Small intestine (tissue), 7 donors: ENCODE data around the gene TES. TPM values are rescaled to one million over a fixed set of nuclear protein-coding genes. Genes with fewer than 3 reads are reported as not detected.

Source experiments
- DNase-seq, 2 donors: peaks; one replicate each; pipeline versions ENCODE4 v3.0.0 to v3.0.0-alpha.2; 2013
- FAIRE-seq: peaks from 2 replicates; lab custom pipeline; 2012; peaks lifted over from hg19 to GRCh38; lab: Jason Lieb, UNC
- H3K27ac ChIP-seq, 3 donors: one replicate each; pipeline ENCODE4 v1.5.1; 2013; ENCODE audit warnings: low read length in 2 of 3, mild to moderate bottlenecking in 2 of 3, control low read depth in 1 of 3, inconsistent platforms in 1 of 3, low read depth in 1 of 3, moderate library complexity in 1 of 3
- H3K27me3 ChIP-seq, 3 donors: one replicate each; pipeline ENCODE4 v1.6.1; 2013; ENCODE audit warnings: low read length in 3 of 3, inconsistent platforms in 1 of 3; ENCODE audit not compliant: control insufficient read depth in 3 of 3, insufficient read depth in 3 of 3
- H3K36me3 ChIP-seq, 3 donors: one replicate each; pipeline ENCODE4 v1.6.1; 2013; ENCODE audit warnings: low read length in 3 of 3, inconsistent platforms in 1 of 3, low read depth in 1 of 3, mild to moderate bottlenecking in 1 of 3, moderate library complexity in 1 of 3; ENCODE audit not compliant: control insufficient read depth in 3 of 3, insufficient read depth in 2 of 3
- H3K4me1 ChIP-seq, 3 donors: one replicate each; pipeline ENCODE4 v1.6.1; 2013; ENCODE audit warnings: low read length in 2 of 3, inconsistent platforms in 1 of 3, low read depth in 1 of 3, mild to moderate bottlenecking in 1 of 3, moderate library complexity in 1 of 3; ENCODE audit not compliant: control insufficient read depth in 3 of 3, insufficient read depth in 2 of 3
- H3K4me3 ChIP-seq, 3 donors: one replicate each; pipeline ENCODE4 v1.5.1; 2013; ENCODE audit warnings: low read length in 3 of 3, control low read depth in 1 of 3, inconsistent platforms in 1 of 3, low read depth in 1 of 3, mild to moderate bottlenecking in 1 of 3, moderate library complexity in 1 of 3
- H3K9me3 ChIP-seq, 2 donors: one replicate each; pipeline ENCODE4 v1.6.1; 2013; ENCODE audit warnings: low read depth in 1 of 2, low read length in 1 of 2; ENCODE audit not compliant: control insufficient read depth in 2 of 2, insufficient read depth in 1 of 2
- WGBS, 3 donors: extraction: QIAGEN DNeasy Blood & Tissue Kit; methylation state at CpG; one replicate each; pipeline ENCODE4 v1.1.7; 2013; 5-methylcytosine and 5-hydroxymethylcytosine counted together
- polyA plus RNA-seq, 4 donors: library from polyadenylated mRNA; stranded (reverse) in 3 of 4; unstranded in 1 of 4; fragments of 200-250 nt in 3 of 4; fragments of 120-200 nt in 1 of 4; gene quantifications; one replicate each; pipeline versions ENCODE4 v1.2.1 to v1.2.3, GENCODE V29; 2013
- donor health status: healthy with polysubstance abuse.
- donor health status: control.
- donor health status: control.
- donor health status: Bipolar disorder and iron deficiency.
- donor health status: healthy.

Gene TES
- polyA plus RNA-seq, 4 donors = 43.2 to 69.7 (median 60.7) TPM

- no peak for FAIRE-seq
- Histone ChIP-seq H3K36me3 (peaks cover 3 to 5% (median 3%) of the 10 kb centered on the region in 3 donors), H3K4me1 (no peaks in the 10 kb centered on the region), H3K27me3 (no peaks in the 10 kb centered on the region), H3K9me3 (no peaks in the 10 kb centered on the region), H3K4me3 (no peak overlapping the region), H3K27ac (no peak overlapping the region)
- 69 to 82% (median 79%) methylated on average over 3 of the region's 3 CpGs for WGBS, 3 donors
- DNase-seq = no peak
These were observed 51.6 kb downstream of the TES start for GRCh38 chr7:116261904-116262303.

DNA sequence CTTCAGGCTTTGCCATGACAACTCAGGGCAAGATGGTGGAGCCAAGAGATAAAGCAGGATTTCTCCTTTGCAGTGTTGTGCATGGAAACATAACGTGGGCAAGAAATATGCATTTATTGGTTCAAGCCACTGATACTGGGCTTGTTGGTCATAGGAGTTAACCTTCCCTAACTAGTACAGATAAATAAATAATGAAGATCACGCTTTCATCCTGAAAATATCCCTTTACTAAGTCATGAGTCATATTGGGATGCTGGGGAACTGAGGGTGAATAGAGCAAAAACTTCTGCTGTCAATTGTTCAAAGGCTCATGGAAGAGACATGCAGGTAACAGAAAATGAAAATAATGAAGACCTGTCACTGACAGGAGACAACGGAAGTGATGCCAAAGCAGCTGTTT, 55.5 kb downstream of the TES start:
- Histone ChIP-seq H3K36me3 (no peaks in the 10 kb centered on the region), H3K27me3 (no peaks in the 10 kb centered on the region), H3K27ac (no peak overlapping the region), H3K9me3 (no peaks in the 10 kb centered on the region), H3K4me3 (no peak overlapping the region), H3K4me1 (no peaks in the 10 kb centered on the region)
- 87 to 93% (median 89%) methylated on average over 3 of the region's 3 CpGs for WGBS, 3 donors
- DNase-seq = no peak
- FAIRE-seq = no peak

DNA sequence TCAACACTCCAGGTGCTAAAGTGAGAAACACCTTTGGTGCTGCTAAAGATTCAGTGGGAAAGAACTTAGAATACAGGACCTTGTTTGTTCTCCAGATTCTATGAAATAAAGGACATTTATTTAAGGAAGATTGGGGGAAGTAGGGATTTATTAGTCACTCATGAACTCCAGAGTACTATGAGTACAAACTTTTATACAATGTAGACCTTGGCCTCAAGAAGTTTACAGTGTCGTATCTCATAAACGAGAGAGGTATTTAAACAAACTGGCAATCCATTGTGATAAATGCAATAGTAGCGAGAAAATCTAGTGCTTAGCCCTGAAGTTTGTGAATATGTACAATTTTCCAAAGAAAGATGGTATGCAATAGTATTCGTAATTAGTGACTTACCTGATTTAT, 59.1 kb downstream of the TES start:
- Histone ChIP-seq H3K36me3 (no peaks in the 10 kb centered on the region), H3K27ac (no peak overlapping the region), H3K4me1 (no peaks in the 10 kb centered on the region), H3K9me3 (no peaks in the 10 kb centered on the region), H3K4me3 (no peak overlapping the region), H3K27me3 (no peaks in the 10 kb centered on the region)
- DNase-seq (peak; percentile 40 to 44), FAIRE-seq (no peak)
- 31 to 69% (median 57%) methylated on average over 4 of the region's 4 CpGs for WGBS, 3 donors

DNA sequence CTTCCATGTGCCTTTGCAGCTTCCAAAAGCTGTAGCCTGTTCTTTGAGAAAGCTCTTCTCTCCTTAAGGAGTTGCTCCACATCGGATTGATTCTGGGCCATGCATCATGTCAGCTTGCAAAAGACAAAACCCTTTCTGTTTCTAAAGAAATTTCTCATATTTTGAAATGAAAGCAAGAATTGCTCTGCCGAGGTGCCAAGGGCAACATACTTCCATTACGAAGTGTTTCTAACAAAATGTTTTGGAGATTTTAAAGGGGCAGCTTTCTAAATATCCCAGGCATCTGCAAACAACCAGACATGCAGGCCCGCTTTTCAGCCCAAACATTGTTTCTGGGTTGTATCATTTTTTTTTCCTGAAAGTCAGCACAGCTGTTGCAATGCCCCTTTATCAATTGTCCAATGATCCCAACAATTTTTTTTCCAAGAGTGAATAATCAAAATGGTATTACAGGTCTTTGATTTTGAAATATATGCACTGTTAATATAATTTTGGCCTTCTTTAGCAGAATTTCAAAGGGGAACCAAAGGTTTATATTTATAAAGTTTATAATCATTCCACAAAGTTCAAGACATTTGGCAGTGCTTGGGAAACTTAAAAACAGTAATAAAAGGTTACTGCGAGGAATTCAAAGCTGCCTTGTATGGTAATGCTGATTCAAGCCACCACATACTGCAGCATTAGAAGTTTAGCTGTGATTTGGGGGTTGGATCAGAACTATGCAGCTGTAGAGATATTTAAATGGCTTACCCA, 61.0 kb downstream of the TES start:
- Histone ChIP-seq H3K36me3 (no peaks in the 10 kb centered on the region), H3K4me3 (no peak overlapping the region), H3K4me1 (no peaks in the 10 kb centered on the region), H3K27ac (no peak overlapping the region), H3K9me3 (no peaks in the 10 kb centered on the region), H3K27me3 (no peaks in the 10 kb centered on the region)
- 61 to 82% (median 74%) methylated on average over 5 of the region's 5 CpGs for WGBS, 3 donors
- no peak for FAIRE-seq
- no peak for DNase-seq

DNA sequence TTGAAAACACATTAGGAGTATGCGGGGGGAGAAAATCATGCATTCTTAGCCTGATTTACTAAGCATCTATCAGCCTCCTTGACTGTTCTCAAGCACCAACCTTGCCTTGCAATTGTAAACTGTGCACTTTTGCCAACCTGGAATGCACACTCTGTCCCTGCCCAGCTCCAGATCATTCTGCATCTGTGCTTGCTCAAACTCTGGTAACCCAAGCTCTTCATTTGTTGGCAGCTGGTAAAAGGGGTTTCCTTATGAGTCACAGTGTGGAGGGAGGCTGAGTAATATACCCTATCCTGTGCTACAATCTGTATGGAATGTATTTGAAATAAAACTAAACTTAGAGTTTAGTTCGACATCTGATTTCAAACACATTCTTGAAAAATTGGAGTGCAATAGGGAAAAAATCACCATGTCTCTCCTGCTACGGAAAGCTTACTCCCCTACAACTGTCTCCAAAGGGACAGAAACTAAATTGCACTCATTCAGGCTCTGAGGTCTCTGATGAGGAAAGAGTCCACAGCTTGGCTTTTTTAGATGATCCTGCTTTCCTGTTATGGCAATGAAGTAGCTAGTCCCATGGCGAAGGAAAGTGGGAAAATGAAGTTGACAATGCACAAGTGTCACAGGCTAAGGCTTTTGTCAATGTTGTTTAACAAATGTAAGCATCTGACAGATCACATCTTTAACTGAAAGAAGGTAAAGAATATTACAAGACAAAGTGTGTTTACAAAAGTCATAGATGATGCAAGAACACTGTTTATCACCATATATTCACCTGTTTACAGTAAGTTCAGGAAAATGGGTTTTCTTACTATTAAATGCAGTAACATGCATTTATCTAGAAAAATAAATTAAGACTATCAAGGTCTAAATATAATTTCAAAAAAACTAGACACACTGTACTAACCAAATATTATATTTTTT, 61.9 kb downstream of the TES start:
- FAIRE-seq = no peak
- no peak overlapping the region for H3K4me3 ChIP-seq
- no peaks in the 10 kb centered on the region for H3K27me3 ChIP-seq
- no peaks in the 10 kb centered on the region for H3K36me3 ChIP-seq
- WGBS, 3 donors = 58 to 86% (median 76%) methylated on average over 4 of the region's 4 CpGs
- H3K4me1 ChIP-seq = no peaks in the 10 kb centered on the region
- DNase-seq = peak in 1 of 2 donors; percentile 15
- no peaks in the 10 kb centered on the region for H3K9me3 ChIP-seq
- peak overlapping the region in 2 of 3 donors; percentile 29 to 60 for H3K27ac ChIP-seq

DNA sequence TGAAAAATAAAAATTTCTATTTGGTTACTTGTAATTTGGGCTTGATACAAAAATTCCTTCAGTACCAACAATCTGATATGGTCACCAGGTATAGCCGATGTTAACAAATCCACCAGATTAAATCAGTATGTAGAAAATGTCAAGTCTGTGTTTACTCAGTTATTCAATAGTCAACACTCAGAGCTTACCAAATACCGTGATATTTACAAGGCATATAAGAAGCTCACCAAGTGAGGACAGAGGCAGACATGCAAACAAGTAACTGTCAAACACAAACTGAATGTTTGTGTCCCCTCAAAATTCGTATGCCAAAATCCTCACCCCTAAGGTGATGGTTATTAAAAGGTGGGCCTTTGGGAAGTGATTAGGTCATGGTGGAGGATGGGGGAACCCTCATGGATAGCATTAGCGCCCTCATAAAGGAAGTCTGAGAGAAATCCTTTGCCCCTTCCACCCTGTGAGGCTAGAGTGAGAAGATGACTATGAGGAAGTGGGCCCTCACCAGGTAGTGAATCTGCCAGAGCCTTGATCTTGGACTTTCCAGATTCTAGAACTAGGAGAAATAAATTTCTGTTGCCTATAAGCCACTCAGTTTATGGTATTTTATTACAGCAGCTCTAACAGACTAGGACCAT, 63.1 kb downstream of the TES start:
- H3K4me3 ChIP-seq = no peak overlapping the region
- 32 to 49% (median 47%) methylated on average over 4 of the region's 4 CpGs for WGBS, 3 donors
- H3K9me3 ChIP-seq = no peaks in the 10 kb centered on the region
- no peaks in the 10 kb centered on the region for H3K27me3 ChIP-seq
- FAIRE-seq = no peak
- H3K27ac ChIP-seq = no peak overlapping the region
- H3K36me3 ChIP-seq = no peaks in the 10 kb centered on the region
- no peaks in the 10 kb centered on the region for H3K4me1 ChIP-seq
- DNase-seq = no peak

DNA sequence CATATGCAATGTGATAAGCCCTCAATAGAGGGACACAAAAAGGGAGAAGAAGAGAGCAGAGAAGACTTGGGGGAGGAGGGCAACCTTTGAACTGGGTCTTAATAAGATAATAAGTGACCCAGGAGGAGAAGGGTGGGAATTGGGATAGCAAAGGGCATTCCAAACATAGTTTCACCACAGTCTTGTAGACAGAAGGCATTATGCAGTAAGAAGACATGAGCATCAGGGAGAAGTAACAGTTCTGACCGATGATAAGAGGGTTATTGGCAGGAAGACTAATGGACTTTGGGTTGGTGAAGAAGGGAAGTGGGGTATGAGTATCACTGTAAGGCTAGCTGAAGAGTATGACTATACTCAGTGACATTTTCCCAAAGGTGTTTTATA, 63.6 kb downstream of the TES start:
- 78 to 92% (median 89%) methylated on average over 1 of the region's 1 CpG for WGBS, 3 donors
- DNase-seq = no peak
- H3K27ac ChIP-seq = no peak overlapping the region
- FAIRE-seq = no peak
- H3K4me3 ChIP-seq = no peak overlapping the region
- H3K36me3 ChIP-seq = no peaks in the 10 kb centered on the region
- no peaks in the 10 kb centered on the region for H3K9me3 ChIP-seq
- H3K27me3 ChIP-seq = no peaks in the 10 kb centered on the region
- no peaks in the 10 kb centered on the region for H3K4me1 ChIP-seq

DNA sequence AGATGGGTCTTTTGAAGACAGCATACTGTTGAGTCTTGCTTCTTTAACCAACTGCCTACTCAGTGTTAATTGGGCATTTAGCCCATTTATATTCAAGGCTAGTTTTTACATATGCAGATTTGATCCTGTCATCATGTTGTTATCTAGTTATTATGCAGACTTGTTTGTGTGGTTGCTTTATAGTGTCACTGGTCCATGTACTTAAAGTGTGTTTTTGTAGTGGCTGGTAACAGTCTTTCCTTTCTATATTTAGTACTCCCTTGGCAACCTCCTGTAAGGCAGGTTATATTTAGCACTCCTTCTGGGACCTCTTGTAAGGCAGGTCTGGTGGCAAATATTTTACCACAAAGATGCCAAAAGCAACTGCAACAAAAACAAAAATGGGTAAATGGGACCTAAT, 66.7 kb downstream of the TES start:
- Histone ChIP-seq H3K36me3 (no peaks in the 10 kb centered on the region), H3K27ac (no peak overlapping the region), H3K4me1 (no peaks in the 10 kb centered on the region), H3K9me3 (no peaks in the 10 kb centered on the region), H3K4me3 (no peak overlapping the region), H3K27me3 (no peaks in the 10 kb centered on the region)
- FAIRE-seq (no peak), DNase-seq (no peak)
